Activated CD4-positive, alpha-beta T cell treated with anti-CD3 and anti-CD28 coated beads for 4 hours (primary cell): Measurements from ENCODE around the gene CPM.
"Not testable (repeated sequence)": the region's sequence is repeated elsewhere in the genome, so short reads cannot be mapped to it uniquely, and the experiment has no call there.

Experiments used
- DNase-seq, 2 donors: peaks; one replicate each; pipeline ENCODE4 v3.0.0-alpha.2; 2020

CPM gene

GRCh38 chr12:68803948-68804656 lies 128.9 kb downstream of the CPM start:
- DNase-seq = no peak

GRCh38 chr12:68802911-68803651 lies 129.9 kb downstream of the CPM start:
- not testable (repeated sequence) for DNase-seq

GRCh38 chr12:68802372-68802745 lies 130.6 kb downstream of the CPM start:
- not testable (repeated sequence) for DNase-seq
